NCI-H1048 (cell line): ENCODE results near the gene DENND6B.
"Not testable (repeated sequence)": the region's sequence is repeated elsewhere in the genome, so short reads cannot be mapped to it uniquely, and the experiment has no call there.

Experiments
- DNase-seq: peaks from one replicate; lab custom pipeline; 2025; lab: John Stamatoyannopoulos, UW

The DENND6B gene

DNA sequence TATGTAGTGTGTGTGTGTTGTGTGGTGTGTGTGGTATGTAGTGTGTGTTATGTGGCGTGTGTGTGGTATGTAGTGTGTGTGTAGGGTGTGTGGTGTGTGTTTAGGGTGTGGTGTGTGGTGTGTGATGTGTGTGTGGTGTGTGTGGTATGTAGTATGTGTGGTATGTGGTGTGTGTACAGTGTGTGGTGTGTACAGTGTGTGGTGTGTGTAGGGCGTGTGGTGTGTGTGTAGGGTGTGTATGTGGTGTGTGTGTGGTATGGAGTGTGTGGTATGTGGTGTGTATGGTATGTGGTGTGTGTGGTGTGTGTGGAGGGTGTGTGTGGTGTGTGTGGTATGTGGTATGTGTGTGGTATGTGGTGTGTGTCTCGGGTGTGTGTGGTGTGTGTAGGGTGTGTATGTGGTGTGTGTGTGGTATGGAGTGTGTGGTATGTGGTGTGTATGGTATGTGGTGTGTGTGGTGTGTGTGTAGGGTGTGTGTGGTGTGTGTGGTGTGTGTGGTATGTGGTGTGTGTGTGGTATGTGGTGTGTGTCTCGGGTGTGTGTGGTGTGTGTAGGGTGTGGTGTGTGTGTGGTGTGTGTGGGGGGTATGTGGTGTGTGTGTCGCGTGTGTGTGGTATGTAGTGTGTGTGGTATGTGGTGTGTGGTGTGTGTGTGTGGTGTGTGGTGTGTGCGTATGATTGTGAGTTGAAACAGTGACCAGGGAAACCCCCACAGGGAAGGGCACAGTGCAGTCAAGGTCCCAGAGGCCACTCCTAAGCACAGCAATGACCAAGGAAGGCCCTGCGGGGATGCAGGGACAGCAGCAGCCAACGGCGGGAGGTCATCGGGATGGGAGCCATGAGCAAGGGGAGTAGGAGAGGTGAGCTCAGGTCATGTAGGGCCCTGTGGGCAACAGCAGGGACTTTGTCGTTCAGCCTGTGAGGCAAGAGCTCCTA is 13.4 kb upstream of the DENND6B start:
- DNase-seq = no peak

DNA sequence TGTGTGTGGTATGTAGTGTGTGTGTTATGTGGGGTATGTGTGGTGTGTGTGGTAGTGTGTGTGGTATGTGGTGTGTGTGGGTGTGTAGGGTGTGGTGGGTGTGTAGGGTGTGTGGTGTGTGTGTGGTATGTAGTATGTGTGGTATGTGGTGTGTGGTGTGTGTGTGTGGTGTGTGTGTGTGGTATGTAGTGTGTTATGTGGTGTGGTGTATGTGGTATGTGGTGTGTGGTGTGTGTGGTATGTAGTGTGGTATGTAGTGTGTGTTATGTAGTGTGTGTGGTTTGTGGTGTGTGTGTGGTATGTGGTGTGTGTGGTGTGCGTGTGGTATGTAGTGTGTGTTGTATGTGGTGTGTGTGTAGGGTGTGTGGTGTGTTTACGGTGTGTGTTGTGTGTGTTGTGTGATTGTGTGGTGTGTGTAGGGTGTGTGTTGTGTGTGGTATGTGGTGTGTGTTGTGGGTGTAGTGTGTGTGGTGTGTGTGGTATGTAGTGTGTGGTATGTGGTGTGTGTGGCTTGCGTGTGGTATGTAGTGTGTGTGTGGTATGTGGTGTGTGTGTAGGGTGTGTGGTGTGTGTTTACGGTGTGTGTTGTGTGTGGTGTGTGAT is 12.1 kb upstream of the DENND6B start:
- no peak for DNase-seq

DNA sequence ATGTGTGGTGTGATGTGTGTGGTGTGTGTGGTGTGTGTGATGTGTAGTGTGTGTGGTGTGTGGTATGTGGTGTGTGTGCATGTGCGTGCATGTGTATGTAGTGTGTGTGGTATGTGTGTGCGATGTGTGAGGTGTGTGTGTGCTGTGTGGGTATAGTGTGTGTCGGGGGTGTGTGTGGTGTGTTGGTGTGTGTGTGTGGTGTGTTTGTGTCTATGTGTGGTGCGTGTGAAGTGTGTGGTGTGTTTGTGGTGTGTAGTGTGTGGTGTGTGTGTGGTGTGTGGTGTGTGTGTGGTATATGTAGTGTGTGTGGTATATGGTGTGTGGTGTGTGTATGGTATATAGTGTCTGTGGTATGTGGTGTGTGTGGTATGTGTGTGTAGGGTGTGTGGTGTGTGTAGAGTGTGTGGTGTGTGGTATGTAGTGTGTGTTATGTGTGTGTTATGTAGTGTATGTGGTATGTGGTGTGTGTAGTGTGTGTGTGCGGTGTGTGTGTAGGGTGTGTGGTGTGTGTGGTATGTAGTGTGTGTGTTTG is 11.3 kb upstream of the DENND6B start:
- DNase-seq = no peak

DNA sequence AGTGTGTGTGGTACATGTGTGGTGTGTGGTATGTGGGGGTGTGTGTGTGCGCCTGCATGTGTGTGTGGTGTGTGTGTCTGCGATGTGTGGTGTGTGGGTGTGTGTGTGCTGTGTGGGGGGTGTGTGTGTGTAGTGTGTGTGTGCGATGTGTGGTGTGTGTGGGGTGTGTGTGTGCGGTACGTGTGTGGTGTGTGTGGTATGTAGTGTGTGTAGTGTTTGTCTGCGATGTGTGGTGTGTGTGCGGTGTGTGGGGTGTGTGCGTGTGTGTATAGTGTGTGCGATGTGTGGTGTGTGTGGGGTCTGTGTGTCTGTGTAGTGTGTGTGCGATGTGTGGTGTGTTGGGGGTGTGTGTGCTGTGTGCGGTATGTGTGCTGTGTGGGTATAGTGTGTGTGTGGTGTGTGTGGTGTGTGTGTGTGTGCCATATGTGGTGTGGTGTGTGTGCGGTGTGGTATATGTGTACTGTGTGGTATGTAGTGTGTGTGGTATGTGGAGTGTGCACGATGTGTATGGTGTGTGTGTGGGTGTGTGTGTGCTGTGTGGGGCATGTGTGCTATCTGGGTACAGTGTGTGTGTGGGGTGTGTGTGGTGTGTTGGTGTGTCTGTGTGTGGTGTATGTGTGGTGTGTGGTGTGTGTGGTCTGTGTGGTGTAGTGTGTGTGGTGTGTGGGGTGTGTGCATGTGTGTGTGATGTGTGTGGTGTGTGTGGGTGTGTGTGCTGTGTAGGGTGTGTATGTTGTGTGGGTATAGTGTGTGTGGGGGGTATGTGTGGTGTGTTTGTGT is 10.6 kb upstream of the DENND6B start:
- no peak for DNase-seq

DNA sequence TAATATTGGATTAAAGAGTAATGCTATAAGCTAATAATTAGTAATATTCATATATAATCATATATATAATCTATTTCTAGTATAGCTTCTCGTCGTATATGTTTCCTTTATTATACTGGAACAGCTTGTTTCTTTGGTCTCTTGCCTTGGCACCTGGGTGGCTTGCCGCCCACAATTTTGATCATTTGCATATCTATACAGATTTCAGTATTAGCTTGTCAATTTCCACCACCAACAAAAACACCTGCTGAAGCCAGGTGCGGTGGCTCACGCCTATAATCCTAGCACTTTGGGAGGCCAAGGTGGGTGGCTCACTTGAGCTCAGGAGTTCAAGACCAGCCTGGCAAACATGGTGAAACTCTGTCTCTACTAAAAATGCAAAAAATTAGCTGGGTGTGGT is 7.6 kb upstream of the DENND6B start:
- DNase-seq = not testable (repeated sequence)

DNA sequence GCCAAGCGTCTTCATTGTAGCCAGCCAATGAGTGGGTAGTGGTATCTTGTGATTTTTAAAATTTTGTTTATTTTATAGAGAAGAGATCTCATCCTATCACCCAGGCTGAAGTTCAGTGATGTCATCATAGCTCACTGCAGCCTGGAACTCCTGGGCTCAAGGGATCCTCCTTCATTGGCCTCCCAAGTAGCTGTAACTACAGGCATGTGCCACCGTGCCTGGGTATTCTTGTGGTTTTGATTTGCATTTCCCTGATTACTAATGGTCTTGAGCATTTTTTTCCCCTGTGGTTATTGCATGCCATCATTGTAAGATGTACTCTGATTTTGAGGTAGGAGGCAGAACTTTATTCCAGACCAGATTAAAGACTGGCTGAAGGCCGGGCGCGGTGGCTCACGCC is 2.4 kb upstream of the DENND6B start:
- no peak for DNase-seq

DNA sequence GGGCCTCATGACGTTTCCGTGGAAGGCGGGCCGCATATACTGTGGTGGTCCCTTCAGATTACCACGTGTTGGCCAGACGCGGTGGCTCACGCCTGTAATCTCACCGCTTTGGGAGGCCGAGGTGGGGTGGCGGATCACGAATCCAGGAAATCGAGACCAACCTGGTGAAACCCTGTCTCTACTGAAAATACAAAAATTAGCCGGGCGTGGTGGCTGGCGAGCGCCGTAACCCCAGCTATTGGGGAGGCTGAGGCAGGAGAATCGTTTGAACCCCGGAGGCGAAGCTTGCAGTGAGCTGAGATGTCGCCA is 853 bp upstream of the DENND6B start:
- DNase-seq = no peak

DNA sequence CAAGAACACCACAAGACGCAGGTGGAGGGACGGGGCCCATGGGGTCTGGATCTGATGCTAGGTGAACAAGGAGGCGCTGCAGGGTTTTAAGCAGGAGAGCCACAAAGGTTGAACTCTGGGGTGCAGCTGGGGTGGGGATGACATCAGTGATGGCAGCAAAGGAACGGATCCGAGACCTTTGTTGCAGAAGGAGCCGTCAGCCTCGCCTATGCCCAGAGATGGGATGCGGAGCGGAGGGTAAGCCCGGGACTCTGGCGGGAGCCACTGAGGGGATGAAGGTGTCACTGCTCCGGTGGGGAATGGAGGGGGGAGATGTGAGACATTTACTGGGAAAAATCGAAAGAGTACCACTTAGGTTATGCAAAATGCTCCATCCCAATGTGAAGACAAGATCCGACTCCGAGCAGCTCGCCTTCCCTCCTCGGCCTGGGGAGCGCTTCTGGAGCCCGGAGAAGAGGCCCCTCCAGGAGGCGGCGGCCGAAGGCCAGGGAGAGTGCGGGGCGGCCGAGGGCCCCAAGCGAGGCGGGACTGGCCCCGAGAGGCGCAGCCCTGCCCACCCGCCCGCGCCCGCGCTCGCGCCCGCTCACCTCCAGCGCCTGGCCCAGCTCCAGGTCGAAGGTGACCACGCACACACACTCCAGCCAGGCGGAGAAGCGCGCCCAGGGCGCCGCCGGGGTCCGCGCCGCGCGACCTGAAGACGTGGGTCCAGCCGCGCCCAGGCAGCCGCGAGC is 422 bp downstream of the DENND6B start:
- DNase-seq = no peak

DNA sequence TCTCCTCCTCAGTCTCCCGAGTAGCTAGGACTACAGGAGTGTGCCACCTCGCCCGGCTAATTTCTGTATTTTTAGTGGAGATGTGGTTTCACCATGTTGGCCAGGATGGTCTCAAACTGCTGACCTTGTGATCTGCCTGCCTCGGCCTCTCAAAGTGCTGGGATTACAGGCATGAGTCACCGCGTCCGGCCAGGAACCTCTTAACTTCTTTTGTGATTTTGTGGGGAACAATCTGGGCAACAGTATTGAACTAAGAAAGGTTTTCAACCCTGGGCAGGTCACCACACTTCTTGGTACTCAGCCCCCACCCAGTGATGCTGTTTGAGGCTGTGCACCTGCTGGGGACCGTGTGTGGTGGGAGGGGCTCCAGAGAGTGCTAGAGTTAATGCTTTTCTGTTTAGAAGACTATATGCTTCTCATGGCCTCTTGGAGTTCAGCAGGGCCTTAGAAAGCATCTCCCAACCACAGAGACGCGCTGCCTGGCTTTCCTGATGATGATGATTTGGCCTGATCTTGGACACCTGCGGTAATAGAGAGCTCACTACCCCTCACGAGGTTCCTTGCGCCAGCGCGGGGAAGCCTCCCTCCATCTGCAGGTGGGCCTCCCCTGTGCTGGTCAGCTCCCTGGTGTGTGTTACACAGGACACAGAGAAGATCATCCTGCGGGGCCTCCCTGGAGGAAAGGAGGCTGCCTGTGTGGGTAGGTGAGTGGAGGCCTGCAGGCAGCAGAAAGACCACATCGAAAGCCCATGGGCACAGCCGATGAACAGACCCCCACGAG is 1.2 kb downstream of the DENND6B start:
- no peak for DNase-seq

DNA sequence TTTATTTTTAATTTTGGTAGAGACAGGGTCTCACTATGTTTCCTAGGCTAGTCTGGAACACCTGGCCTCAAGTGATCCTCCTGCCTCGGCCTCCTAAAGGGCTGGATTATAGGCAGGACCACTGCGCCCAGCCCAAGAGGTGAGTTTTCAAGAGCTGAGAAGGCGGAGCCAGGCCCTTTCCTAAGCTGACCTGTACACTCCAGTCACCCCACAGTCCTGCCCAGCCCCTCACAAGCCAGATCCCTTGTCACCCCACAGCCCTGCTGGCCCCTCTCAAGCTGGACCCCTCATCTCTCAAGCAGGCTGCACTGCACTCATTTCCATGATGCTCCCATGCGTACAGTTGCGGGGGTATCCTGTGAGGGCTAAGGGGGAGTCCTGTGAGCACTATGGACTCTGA is 2.9 kb downstream of the DENND6B start:
- no peak for DNase-seq

DNA sequence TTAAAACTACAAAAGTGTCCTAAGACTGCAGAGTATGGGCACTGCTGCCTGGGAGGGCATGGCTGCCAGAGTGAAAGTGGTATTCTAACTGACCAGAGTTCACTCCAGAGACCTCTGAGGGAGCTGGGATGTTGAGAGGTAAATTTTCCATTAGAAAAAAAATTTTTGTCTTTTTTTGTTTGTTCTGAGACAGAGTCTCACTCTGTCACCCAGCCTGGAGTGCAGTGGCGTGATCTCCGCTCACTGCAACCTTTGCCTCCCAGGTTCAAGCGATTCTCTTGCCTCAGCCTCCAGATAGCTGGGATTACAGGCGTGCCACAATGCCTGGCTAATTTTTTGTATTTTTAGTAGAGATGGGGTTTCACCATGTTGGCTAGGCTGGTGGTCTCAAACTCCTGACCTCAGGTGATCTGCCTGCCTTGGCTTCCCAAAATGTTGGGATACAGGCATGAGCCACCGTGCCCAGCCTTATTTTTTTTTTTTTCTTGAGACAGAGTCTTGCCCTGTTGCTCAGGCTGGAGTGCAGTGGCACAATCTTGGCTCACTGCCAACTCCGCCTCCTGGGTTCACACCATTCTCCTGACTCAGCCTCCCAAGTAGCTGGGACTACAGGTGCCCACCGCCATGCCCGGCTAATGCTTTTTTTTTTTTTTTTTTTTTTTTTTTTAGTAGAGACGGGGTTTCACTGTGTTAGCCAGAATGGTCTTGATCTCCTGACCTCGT is 4.3 kb downstream of the DENND6B start:
- not testable (repeated sequence) for DNase-seq

DNA sequence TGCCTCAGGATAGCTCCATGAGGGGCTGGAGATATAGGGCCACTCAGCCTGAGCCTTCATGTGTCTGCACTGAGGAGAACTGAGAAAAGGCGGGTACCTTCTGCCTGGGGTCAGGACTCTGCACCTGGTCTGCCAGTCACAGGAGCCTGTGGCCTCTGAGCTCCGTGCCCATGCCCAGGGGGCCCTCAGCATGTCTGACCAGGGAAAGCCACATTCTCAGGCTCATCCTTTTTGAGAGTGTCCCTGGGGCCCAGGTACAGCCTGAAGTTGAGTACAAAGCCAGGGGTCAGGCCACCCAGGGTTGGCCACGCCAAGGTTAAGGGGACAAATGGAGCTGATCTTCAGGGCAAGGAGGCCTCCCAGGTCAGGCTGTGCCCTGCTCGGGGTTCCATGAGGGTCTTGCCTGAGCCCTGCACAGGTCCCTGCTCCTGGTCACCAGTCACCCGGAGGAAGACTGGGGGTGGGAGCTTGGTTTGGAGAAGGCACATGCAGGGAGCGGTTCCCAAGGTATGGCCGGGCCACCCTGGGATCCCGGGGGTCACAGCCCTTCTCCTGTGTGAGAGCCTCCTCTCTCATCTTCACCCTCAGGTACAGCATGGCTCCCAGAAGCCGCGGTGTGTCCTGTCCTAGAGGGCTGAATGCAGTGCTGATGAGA is 6.0 kb downstream of the DENND6B start:
- no peak for DNase-seq

DNA sequence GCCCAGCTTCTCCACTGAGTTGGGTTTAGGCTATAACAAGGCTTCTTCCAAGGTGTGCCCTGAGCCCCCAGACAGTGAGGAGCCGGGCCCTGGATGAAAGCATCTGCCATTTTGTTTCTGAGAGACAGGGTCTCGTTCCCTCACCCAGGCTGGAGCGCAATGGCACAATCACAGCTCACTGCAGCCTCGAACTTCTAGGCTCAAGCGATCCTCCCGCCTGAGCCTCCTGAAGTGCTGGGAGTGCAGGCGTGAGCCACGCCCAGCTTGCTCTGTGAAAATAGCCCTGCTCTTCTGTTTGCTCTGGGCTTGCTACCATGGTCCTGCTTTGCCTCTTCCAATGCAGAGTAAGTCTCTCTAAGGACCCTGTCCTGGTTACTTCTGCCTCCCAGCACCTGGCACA is 6.7 kb downstream of the DENND6B start:
- DNase-seq = no peak

DNA sequence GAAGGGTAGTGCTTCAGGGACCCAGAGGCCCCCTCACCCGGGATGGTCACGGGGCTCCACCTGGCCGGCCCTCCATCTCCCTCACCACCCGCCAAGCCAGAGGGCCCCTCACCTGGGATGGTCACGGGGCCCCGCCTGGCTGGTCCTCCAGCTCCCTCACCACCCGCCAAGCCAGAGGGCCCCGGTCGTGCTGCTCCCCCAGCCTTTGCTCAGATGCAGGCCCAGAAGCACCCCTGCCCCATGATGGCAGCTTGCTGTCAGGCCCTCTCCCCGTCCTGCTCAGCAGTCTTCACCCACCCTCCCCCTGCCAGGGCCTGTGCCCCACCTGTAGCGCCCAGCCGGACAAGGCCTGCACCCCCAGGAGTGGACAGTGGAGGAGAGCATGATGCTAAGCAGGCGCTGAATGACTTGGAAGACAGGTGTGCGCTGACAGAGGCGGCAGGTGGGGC is 7.3 kb downstream of the DENND6B start:
- DNase-seq = no peak

DNA sequence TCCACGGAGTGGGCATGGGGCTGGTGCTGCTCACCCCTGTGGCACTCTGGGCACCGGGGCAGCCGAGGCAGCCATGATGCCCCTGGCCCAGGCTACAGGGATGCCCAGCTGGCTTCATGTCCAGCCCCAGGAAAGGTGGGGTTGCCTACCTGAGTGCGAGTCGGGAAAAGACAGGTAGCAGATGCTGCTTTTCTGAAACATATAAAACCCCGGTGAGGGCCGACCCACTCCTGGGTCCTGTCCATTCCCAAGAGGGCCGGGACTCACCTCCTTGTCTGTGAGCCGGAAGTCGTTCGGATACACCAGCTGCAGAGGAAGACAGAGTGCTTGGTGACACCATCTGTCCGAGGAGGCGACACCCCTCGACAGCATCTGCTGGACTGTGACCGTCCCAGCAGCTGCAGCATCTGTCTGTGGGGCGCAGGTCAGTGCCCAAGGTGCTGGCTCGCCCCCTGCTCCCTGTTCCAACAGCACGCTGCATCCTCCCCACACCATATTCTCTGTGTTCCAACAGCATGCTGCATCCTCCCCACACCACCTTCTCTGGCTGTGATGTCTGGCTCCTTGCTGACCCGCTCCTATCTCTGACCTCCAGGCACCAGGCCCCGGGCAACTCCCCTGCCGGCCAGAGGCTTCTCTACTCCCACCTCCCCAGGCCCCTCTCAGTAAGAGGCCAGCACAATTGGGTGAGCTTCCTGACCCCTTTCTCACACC is 8.0 kb downstream of the DENND6B start:
- no peak for DNase-seq

DNA sequence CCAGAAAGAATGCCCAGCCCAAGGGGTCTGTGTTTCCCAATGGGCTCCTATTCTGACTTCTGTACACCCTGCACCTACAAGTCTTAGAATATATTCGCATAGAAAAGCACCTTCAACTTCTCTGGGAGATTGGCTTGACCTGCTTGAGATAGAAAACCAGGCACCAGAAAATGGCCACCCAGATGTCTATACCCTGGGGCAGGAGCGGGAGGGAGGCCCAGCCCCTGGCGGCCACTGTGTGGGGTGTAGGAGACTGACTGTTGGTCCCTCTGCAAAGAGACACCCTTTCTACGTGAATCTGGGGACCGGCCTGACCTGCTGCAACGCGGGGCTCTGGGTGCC is 8.5 kb downstream of the DENND6B start:
- no peak for DNase-seq

DNA sequence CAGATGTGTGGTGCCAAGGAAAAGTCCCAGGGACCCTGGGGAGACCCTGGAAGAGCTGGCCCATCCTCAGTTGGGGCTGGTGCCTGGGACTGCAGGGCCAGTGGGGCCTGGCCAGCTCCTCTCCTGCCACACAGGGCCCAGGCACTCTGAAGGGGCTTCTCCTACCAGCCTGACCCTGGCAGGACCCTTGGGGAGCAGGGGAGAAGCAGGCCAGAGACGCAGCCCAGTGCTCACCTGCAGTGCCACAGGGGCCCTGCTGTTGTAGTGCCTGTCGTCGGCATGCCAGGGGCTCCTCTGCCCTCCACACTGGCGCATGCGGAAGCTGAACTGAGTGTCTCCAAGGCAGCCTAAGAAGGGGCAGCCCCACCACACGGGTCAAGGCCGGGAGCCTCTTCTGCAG is 9.1 kb downstream of the DENND6B start:
- no peak for DNase-seq

DNA sequence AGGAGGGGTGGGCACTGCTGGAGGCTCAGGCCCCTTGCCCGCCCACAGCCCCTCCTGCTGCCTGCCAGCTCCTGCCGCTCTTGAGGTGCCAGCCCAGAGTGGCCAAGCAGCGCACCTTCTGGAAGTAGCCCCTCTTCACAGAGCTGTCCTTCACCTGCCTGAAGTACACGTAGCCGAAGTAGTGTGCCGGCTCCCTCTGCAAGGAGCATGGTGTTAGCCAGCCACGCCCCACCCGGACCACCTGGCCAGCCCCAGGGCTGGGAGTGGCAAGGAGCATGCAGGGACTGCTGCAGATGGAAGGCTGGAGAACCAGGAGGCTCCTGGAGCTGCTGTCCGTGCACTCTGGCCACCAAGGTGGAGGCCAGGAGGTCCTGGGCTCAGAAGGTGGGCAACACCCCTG is 9.6 kb downstream of the DENND6B start:
- no peak for DNase-seq
